ENCODE measurements around the gene MAPT.

The MAPT gene

DNA sequence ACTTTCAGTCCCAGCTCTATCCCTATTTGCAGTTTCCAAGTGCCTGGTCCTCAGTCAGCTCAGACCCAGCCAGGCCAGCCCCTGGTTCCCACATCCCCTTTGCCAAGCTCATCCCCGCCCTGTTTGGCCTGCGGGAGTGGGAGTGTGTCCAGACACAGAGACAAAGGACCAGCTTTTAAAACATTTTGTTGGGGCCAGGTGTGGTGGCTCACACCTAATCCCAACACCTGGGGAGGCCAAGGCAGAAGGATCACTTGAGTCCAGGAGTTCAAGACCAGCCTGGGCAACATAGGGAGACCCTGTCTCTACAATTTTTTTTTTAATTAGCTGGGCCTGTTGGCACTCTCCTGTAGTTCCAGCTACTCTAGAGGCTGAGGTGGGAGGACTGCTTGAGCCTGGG lies 106.4 kb downstream of the MAPT start:
- TF ChIP-seq OSR1 (CRISPR knock-in tag; IDR thresholded peaks at IDR 0.05) (no peak), TOX (CRISPR knock-in tag; IDR thresholded peaks at IDR 0.05; ENCODE audit: borderline replicate concordance) (no peak), ARNTL (CRISPR knock-in tag; IDR thresholded peaks at IDR 0.05; ENCODE audit: borderline replicate concordance, low read depth) (no peak), GLIS3 (CRISPR knock-in tag; IDR thresholded peaks at IDR 0.05) (no peak), ZFP30 (CRISPR knock-in tag; IDR thresholded peaks at IDR 0.05) (no peak), CSDC2 (CRISPR knock-in tag; IDR thresholded peaks at IDR 0.05) (no peak), ISL1 (CRISPR knock-in tag; IDR thresholded peaks at IDR 0.05) (no peak), ZNF70 (CRISPR knock-in tag; IDR thresholded peaks at IDR 0.05) (no peak), ESRRG (CRISPR knock-in tag; IDR thresholded peaks at IDR 0.05) (no peak), RARB (CRISPR knock-in tag; IDR thresholded peaks at IDR 0.05) (no peak), ZFP3 (CRISPR knock-in tag; IDR thresholded peaks at IDR 0.05) (no peak), PPARA (CRISPR knock-in tag; IDR thresholded peaks at IDR 0.05; ENCODE audit: borderline replicate concordance) (no peak), TCF4 (CRISPR knock-in tag; IDR thresholded peaks at IDR 0.05; ENCODE audit: borderline replicate concordance) (no peak)
- TF ChIP-seq, protein P1, sequence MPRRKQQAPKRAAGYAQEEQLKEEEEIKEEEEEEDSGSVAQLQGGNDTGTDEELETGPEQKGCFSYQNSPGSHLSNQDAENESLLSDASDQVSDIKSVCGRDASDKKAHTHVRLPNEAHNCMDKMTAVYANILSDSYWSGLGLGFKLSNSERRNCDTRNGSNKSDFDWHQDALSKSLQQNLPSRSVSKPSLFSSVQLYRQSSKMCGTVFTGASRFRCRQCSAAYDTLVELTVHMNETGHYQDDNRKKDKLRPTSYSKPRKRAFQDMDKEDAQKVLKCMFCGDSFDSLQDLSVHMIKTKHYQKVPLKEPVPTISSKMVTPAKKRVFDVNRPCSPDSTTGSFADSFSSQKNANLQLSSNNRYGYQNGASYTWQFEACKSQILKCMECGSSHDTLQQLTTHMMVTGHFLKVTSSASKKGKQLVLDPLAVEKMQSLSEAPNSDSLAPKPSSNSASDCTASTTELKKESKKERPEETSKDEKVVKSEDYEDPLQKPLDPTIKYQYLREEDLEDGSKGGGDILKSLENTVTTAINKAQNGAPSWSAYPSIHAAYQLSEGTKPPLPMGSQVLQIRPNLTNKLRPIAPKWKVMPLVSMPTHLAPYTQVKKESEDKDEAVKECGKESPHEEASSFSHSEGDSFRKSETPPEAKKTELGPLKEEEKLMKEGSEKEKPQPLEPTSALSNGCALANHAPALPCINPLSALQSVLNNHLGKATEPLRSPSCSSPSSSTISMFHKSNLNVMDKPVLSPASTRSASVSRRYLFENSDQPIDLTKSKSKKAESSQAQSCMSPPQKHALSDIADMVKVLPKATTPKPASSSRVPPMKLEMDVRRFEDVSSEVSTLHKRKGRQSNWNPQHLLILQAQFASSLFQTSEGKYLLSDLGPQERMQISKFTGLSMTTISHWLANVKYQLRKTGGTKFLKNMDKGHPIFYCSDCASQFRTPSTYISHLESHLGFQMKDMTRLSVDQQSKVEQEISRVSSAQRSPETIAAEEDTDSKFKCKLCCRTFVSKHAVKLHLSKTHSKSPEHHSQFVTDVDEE (CRISPR knock-in tag; IDR thresholded peaks at IDR 0.05) = no peak
- TF ChIP-seq, protein P2, sequence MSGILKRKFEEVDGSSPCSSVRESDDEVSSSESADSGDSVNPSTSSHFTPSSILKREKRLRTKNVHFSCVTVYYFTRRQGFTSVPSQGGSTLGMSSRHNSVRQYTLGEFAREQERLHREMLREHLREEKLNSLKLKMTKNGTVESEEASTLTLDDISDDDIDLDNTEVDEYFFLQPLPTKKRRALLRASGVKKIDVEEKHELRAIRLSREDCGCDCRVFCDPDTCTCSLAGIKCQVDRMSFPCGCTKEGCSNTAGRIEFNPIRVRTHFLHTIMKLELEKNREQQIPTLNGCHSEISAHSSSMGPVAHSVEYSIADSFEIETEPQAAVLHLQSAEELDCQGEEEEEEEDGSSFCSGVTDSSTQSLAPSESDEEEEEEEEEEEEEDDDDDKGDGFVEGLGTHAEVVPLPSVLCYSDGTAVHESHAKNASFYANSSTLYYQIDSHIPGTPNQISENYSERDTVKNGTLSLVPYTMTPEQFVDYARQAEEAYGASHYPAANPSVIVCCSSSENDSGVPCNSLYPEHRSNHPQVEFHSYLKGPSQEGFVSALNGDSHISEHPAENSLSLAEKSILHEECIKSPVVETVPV (CRISPR knock-in tag; IDR thresholded peaks at IDR 0.05) = no peak
- TF ChIP-seq, protein P3, sequence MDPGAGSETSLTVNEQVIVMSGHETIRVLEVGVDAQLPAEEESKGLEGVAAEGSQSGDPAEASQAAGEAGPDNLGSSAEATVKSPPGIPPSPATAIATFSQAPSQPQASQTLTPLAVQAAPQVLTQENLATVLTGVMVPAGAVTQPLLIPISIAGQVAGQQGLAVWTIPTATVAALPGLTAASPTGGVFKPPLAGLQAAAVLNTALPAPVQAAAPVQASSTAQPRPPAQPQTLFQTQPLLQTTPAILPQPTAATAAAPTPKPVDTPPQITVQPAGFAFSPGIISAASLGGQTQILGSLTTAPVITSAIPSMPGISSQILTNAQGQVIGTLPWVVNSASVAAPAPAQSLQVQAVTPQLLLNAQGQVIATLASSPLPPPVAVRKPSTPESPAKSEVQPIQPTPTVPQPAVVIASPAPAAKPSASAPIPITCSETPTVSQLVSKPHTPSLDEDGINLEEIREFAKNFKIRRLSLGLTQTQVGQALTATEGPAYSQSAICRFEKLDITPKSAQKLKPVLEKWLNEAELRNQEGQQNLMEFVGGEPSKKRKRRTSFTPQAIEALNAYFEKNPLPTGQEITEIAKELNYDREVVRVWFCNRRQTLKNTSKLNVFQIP (CRISPR knock-in tag; IDR thresholded peaks at IDR 0.05; ENCODE audit: borderline replicate concordance, low read depth) = no peak
- TF ChIP-seq, protein P4, sequence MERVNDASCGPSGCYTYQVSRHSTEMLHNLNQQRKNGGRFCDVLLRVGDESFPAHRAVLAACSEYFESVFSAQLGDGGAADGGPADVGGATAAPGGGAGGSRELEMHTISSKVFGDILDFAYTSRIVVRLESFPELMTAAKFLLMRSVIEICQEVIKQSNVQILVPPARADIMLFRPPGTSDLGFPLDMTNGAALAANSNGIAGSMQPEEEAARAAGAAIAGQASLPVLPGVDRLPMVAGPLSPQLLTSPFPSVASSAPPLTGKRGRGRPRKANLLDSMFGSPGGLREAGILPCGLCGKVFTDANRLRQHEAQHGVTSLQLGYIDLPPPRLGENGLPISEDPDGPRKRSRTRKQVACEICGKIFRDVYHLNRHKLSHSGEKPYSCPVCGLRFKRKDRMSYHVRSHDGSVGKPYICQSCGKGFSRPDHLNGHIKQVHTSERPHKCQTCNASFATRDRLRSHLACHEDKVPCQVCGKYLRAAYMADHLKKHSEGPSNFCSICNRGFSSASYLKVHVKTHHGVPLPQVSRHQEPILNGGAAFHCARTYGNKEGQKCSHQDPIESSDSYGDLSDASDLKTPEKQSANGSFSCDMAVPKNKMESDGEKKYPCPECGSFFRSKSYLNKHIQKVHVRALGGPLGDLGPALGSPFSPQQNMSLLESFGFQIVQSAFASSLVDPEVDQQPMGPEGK (CRISPR knock-in tag; IDR thresholded peaks at IDR 0.05; ENCODE audit: borderline replicate concordance) = no peak
- TF ChIP-seq, protein P5, sequence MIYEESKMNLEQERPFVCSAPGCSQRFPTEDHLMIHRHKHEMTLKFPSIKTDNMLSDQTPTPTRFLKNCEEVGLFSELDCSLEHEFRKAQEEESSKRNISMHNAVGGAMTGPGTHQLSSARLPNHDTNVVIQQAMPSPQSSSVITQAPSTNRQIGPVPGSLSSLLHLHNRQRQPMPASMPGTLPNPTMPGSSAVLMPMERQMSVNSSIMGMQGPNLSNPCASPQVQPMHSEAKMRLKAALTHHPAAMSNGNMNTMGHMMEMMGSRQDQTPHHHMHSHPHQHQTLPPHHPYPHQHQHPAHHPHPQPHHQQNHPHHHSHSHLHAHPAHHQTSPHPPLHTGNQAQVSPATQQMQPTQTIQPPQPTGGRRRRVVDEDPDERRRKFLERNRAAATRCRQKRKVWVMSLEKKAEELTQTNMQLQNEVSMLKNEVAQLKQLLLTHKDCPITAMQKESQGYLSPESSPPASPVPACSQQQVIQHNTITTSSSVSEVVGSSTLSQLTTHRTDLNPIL (CRISPR knock-in tag; IDR thresholded peaks at IDR 0.05; ENCODE audit: low read depth) = no peak
- ATAC-seq = no peak

DNA sequence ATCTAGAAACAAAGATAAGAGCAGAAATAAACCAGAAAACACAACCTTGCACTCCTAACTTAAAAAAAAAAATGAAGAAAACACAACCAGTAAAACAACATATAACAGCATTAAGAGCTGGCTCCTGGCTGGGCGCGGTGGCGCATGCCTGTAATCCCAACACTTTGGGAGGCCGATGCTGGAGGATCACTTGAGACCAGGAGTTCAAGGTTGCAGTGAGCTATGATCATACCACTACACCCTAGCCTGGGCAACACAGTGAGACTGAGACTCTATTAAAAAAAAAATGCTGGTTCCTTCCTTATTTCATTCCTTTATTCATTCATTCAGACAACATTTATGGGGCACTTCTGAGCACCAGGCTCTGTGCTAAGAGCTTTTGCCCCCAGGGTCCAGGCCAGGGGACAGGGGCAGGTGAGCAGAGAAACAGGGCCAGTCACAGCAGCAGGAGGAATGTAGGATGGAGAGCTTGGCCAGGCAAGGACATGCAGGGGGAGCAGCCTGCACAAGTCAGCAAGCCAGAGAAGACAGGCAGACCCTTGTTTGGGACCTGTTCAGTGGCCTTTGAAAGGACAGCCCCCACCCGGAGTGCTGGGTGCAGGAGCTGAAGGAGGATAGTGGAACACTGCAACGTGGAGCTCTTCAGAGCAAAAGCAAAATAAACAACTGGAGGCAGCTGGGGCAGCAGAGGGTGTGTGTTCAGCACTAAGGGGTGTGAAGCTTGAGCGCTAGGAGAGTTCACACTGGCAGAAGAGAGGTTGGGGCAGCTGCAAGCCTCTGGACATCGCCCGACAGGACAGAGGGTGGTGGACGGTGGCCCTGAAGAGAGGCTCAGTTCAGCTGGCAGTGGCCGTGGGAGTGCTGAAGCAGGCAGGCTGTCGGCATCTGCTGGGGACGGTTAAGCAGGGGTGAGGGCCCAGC lies 107.3 kb downstream of the MAPT start:
- no peak for ATAC-seq
- TF ChIP-seq, protein P4 (CRISPR knock-in tag; IDR thresholded peaks at IDR 0.05; ENCODE audit: borderline replicate concordance) = no peak
- no peak for TF ChIP-seq OSR1 (CRISPR knock-in tag; IDR thresholded peaks at IDR 0.05)
- TF ChIP-seq, protein P5 (CRISPR knock-in tag; IDR thresholded peaks at IDR 0.05; ENCODE audit: low read depth) = no peak
- no peak for TF ChIP-seq TOX (CRISPR knock-in tag; IDR thresholded peaks at IDR 0.05; ENCODE audit: borderline replicate concordance)
- TF ChIP-seq GLIS3 (CRISPR knock-in tag; IDR thresholded peaks at IDR 0.05) = no peak
- TF ChIP-seq ZNF8 (CRISPR knock-in tag; IDR thresholded peaks at IDR 0.05) = no peak
- TF ChIP-seq, protein P2 (CRISPR knock-in tag; IDR thresholded peaks at IDR 0.05) = no peak
- TF ChIP-seq BACH2 (CRISPR knock-in tag; IDR thresholded peaks at IDR 0.05; ENCODE audit: borderline replicate concordance) = no peak
- no peak for TF ChIP-seq ZC3H10 (CRISPR knock-in tag; IDR thresholded peaks at IDR 0.05)

Data from SK-N-SH treated with all-trans-retinoic acid at 6 μM for 48 hours (cell line).